Suppressor macrophage (primary cell): ENCODE results near the gene DYDC2.

Experiments used
- DNase-seq, 4 experiments: peaks; one replicate each; pipeline ENCODE4 v3.0.0-alpha.2; 2020 to 2022

Gene DYDC2

GRCh38 chr10:80372675-80373074, 16.1 kb downstream of the DYDC2 start:
- DNase-seq: no peak

GRCh38 chr10:80373502-80373901, 16.9 kb downstream of the DYDC2 start:
- peak; percentile 56 to 73 (median 62) for DNase-seq

GRCh38 chr10:80379701-80380100, 23.1 kb downstream of the DYDC2 start:
- no peak for DNase-seq

GRCh38 chr10:80380185-80380584, 23.6 kb downstream of the DYDC2 start:
- DNase-seq: no peak

GRCh38 chr10:80382989-80383388, 26.4 kb downstream of the DYDC2 start:
- peak; percentile 68 to 80 (median 74) for DNase-seq

- no peak for DNase-seq
Observed at GRCh38 chr10:80390740-80391139, 34.2 kb downstream of the DYDC2 start.

GRCh38 chr10:80392250-80392649, 35.7 kb downstream of the DYDC2 start:
- DNase-seq: peak; percentile 29 to 71 (median 50)

GRCh38 chr10:80394358-80394916, 37.9 kb downstream of the DYDC2 start:
- no peak for DNase-seq

GRCh38 chr10:80397014-80397413, 40.4 kb downstream of the DYDC2 start:
- DNase-seq: no peak

GRCh38 chr10:80400136-80400804, 43.7 kb downstream of the DYDC2 start:
- DNase-seq: no peak

GRCh38 chr10:80405035-80405434, 48.5 kb downstream of the DYDC2 start:
- no peak for DNase-seq

- DNase-seq: no peak
Observed at GRCh38 chr10:80405626-80406025, 49.0 kb downstream of the DYDC2 start.

- DNase-seq: no peak
Observed at GRCh38 chr10:80406204-80406603, 49.6 kb downstream of the DYDC2 start.

- DNase-seq: peak; percentile 33 to 61 (median 53)
Observed at GRCh38 chr10:80407812-80408241, 51.2 kb downstream of the DYDC2 start.

GRCh38 chr10:80408242-80409101, 51.9 kb downstream of the DYDC2 start, which contains the start of gene PRXL2A:
PRXL2A (plus strand) TSS chr10:80408551; CDS start chr10:80420468, 11,917 bp downstream.
- peak; percentile 76 to 91 (median 82) for DNase-seq

- DNase-seq: no peak
Observed at GRCh38 chr10:80409121-80409520, 52.5 kb downstream of the DYDC2 start.

GRCh38 chr10:80410122-80410521, 53.5 kb downstream of the DYDC2 start:
- no peak for DNase-seq

GRCh38 chr10:80410578-80411145, 54.1 kb downstream of the DYDC2 start:
- no peak for DNase-seq

GRCh38 chr10:80411267-80411668, 54.7 kb downstream of the DYDC2 start:
- peak in 1 of 4 experiments; percentile 5 for DNase-seq

- DNase-seq: peak in 2 of 4 experiments; percentile 31 to 51
Observed at GRCh38 chr10:80411681-80412220, 55.2 kb downstream of the DYDC2 start.

- peak; percentile 20 to 53 (median 30) for DNase-seq
Observed at GRCh38 chr10:80412486-80412885, 55.9 kb downstream of the DYDC2 start.

- DNase-seq: peak; percentile 69 to 89 (median 78)
Observed at GRCh38 chr10:80413271-80413996, 56.9 kb downstream of the DYDC2 start.
